SK-N-SH (cell line): ENCODE data around the gene CDK5. TPM values are rescaled to one million over a fixed set of nuclear protein-coding genes. Genes with fewer than 3 reads are reported as not detected.

Source experiments
- CHD2 ChIP-seq: fragments of 150-350 bp; IDR thresholded peaks from 2 replicates; pipeline ENCODE4 v1.6.1; 2018; ENCODE audit warnings: low read length; ENCODE audit not compliant: partially characterized antibody
- ELF1 ChIP-seq: IDR thresholded peaks from 2 replicates; pipeline ENCODE4 v1.4.0; 2012
- EZH2phosphoT487 ChIP-seq: fragments of 200-600 bp; sonication (generic); IDR thresholded peaks from 2 replicates; pipeline ENCODE4 v1.6.1; 2017; ENCODE audit warnings: low read depth, mixed run types, mild to moderate bottlenecking, antibody characterized with exemption, moderate library complexity, borderline replicate concordance
- FOSL2 ChIP-seq: IDR thresholded peaks from 2 replicates; pipeline ENCODE4 v1.4.0; 2012; ENCODE audit warnings: low read depth, mild to moderate bottlenecking, moderate library complexity, borderline replicate concordance
- FOXJ3 ChIP-seq: sonication (generic); formaldehyde crosslinking; IDR thresholded peaks from 2 replicates; pipeline ENCODE4 v1.5.1; 2020; ENCODE audit warnings: mild to moderate bottlenecking, missing genetic modification reagents
- FOXM1 ChIP-seq: IDR thresholded peaks from 2 replicates; pipeline ENCODE4 v1.4.0; 2012; ENCODE audit warnings: low read depth, mild to moderate bottlenecking
- GABPA ChIP-seq: IDR thresholded peaks from 2 replicates; pipeline ENCODE4 v1.4.0; 2012; ENCODE audit warnings: low read depth, mild to moderate bottlenecking
- GATA2 ChIP-seq: sonication (generic); formaldehyde crosslinking; IDR thresholded peaks from 2 replicates; pipeline ENCODE4 v1.5.0; 2020; ENCODE audit warnings: mild to moderate bottlenecking, missing genetic modification reagents
- JUND ChIP-seq: IDR thresholded peaks from 2 replicates; pipeline ENCODE4 v1.4.0; 2012
- MAX ChIP-seq: IDR thresholded peaks from 2 replicates; pipeline ENCODE4 v1.4.0; 2012; ENCODE audit warnings: low read depth
- MEF2A ChIP-seq: IDR thresholded peaks from 2 replicates; pipeline ENCODE4 v1.4.0; 2012; ENCODE audit warnings: low read depth, borderline replicate concordance
- NFIC ChIP-seq: IDR thresholded peaks from 2 replicates; pipeline ENCODE4 v1.4.0; 2012; ENCODE audit warnings: borderline replicate concordance
- NRF1 ChIP-seq: IDR thresholded peaks from 2 replicates; pipeline ENCODE4 v1.6.1; 2012; ENCODE audit warnings: low read depth, mild to moderate bottlenecking, low read length
- PBX3 ChIP-seq: IDR thresholded peaks from 2 replicates; pipeline ENCODE4; 2012
- POLR2AphosphoS5 ChIP-seq: IDR thresholded peaks from 2 replicates; pipeline ENCODE4 v1.6.1; 2012; ENCODE audit warnings: low read depth, low read length
- RAD21 ChIP-seq: IDR thresholded peaks from 2 replicates; pipeline ENCODE4 v1.6.1; 2012; ENCODE audit warnings: mild to moderate bottlenecking, low read length
- RFX5 ChIP-seq: IDR thresholded peaks from 2 replicates; pipeline ENCODE4 v1.6.1; 2012; ENCODE audit warnings: mild to moderate bottlenecking, improper control_type of control experiment, low read length
- SIN3A ChIP-seq: IDR thresholded peaks from 2 replicates; pipeline ENCODE4 v1.6.1; 2012; ENCODE audit warnings: low read depth, mild to moderate bottlenecking, low read length, moderate library complexity, borderline replicate concordance
- SMC3 ChIP-seq: IDR thresholded peaks from 2 replicates; pipeline ENCODE4 v1.6.1; 2012; ENCODE audit warnings: low read depth, low read length, improper control_type of control experiment
- TCF12 ChIP-seq: IDR thresholded peaks from 2 replicates; pipeline ENCODE4 v1.4.0; 2012
- USF2 ChIP-seq: fragments of 150-350 bp; IDR thresholded peaks from 2 replicates; pipeline ENCODE4 v1.6.1; 2017; ENCODE audit warnings: antibody characterized with exemption, low read length, low read depth, borderline replicate concordance
- polyA plus RNA-seq, 3 experiments: library from polyadenylated mRNA; depleted of rRNA; stranded (reverse); fragments of >200 nt; gene quantifications; 2 replicates each; pipeline ENCODE4 v1.2.3, GENCODE V29; 2012
- TF ChIP-seq, protein P1 (sequence below): fragments of 200-600 bp; sonication (generic); IDR thresholded peaks from 2 replicates; pipeline ENCODE4 v1.6.1; 2017; ENCODE audit warnings: antibody characterized with exemption, mild to moderate bottlenecking, moderate library complexity
- TF ChIP-seq, protein P2 (sequence below): IDR thresholded peaks from 2 replicates; pipeline ENCODE4 v1.4.0; 2012; ENCODE audit warnings: low read depth, borderline replicate concordance
- TF ChIP-seq, protein P3 (sequence below): IDR thresholded peaks from 2 replicates; pipeline ENCODE4 v1.4.0; 2012; ENCODE audit warnings: low read depth, borderline replicate concordance

The CDK5 gene
- polyA plus RNA-seq, 1 of the 3 experiments (the other 2 are of a cell fraction) = 125 TPM

DNA sequence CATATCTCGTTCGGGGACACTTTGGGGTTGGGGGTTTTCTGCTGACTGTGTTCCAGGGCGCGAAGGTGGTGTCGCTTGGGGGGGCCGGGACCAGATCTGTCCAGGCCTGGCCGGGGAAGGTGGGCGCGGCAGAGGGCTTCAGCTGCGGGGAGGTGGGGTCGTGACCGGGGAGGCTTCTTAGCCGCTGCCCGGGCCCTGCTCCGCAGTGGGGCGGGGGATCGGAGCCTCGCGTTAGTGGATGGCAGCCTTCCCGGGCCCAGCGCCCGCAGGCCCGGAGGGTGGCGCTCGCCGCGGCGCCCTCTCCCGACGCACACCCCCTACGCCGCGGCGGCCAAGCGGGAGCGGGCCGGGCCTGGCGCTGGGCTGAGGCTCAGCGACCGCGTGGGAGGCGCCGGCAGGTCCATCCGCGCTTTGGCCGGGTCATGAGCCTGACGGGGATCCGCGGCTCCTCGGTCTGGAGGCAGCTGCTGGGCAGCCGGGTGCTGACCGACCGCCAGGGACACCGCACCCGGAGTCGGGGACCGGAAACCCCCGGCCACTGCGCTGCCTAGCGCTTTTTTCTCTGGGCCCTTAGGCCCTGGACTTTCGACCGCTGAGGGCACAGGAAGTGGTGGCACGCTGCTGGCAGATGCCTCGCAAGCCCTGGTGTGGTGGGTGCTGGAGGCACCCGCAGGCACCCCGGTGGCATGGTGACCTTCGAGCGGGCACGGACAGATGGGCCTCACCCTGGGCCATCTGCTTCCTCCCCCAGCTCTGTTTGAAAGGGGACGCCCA, 29.7 kb upstream of the CDK5 start (continued):
- peak; percentile 47 for TF ChIP-seq SMC3
- TF ChIP-seq, protein P1, sequence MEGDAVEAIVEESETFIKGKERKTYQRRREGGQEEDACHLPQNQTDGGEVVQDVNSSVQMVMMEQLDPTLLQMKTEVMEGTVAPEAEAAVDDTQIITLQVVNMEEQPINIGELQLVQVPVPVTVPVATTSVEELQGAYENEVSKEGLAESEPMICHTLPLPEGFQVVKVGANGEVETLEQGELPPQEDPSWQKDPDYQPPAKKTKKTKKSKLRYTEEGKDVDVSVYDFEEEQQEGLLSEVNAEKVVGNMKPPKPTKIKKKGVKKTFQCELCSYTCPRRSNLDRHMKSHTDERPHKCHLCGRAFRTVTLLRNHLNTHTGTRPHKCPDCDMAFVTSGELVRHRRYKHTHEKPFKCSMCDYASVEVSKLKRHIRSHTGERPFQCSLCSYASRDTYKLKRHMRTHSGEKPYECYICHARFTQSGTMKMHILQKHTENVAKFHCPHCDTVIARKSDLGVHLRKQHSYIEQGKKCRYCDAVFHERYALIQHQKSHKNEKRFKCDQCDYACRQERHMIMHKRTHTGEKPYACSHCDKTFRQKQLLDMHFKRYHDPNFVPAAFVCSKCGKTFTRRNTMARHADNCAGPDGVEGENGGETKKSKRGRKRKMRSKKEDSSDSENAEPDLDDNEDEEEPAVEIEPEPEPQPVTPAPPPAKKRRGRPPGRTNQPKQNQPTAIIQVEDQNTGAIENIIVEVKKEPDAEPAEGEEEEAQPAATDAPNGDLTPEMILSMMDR = peak; percentile 56
- no peak for TF ChIP-seq TCF12
- TF ChIP-seq FOXM1 = no peak
- no peak for TF ChIP-seq GATA2 (CRISPR knock-in tag)
- no peak for TF ChIP-seq FOSL2
- TF ChIP-seq RFX5 = no peak
- no peak for TF ChIP-seq JUND
- TF ChIP-seq CHD2 = peak; percentile 64
- no peak for TF ChIP-seq PBX3
- no peak; the same call in 1 of the 2 replicates for TF ChIP-seq NFIC
- no peak for TF ChIP-seq ELF1
- peak; percentile 37; the same call in 1 of the 2 replicates for TF ChIP-seq FOXJ3 (CRISPR knock-in tag)
- peak; percentile 79 for TF ChIP-seq MAX
- no peak for TF ChIP-seq USF2
- no peak for TF ChIP-seq POLR2AphosphoS5
- TF ChIP-seq NRF1 = no peak
- no peak for TF ChIP-seq EZH2phosphoT487
- TF ChIP-seq, protein P2, sequence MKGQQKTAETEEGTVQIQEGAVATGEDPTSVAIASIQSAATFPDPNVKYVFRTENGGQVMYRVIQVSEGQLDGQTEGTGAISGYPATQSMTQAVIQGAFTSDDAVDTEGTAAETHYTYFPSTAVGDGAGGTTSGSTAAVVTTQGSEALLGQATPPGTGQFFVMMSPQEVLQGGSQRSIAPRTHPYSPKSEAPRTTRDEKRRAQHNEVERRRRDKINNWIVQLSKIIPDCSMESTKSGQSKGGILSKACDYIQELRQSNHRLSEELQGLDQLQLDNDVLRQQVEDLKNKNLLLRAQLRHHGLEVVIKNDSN = no peak
- TF ChIP-seq RAD21 = peak; percentile 31; the same call in 1 of the 2 replicates
- no peak for TF ChIP-seq MEF2A
- no peak; the same call in 1 of the 2 replicates for TF ChIP-seq SIN3A
- no peak for TF ChIP-seq GABPA
- TF ChIP-seq, protein P3, sequence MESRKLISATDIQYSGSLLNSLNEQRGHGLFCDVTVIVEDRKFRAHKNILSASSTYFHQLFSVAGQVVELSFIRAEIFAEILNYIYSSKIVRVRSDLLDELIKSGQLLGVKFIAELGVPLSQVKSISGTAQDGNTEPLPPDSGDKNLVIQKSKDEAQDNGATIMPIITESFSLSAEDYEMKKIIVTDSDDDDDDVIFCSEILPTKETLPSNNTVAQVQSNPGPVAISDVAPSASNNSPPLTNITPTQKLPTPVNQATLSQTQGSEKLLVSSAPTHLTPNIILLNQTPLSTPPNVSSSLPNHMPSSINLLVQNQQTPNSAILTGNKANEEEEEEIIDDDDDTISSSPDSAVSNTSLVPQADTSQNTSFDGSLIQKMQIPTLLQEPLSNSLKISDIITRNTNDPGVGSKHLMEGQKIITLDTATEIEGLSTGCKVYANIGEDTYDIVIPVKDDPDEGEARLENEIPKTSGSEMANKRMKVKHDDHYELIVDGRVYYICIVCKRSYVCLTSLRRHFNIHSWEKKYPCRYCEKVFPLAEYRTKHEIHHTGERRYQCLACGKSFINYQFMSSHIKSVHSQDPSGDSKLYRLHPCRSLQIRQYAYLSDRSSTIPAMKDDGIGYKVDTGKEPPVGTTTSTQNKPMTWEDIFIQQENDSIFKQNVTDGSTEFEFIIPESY = no peak
